Suprapubic skin (tissue), 4 donors: Measurements from ENCODE around the gene SLC7A9. TPM values are rescaled to one million over a fixed set of nuclear protein-coding genes. Genes with fewer than 3 reads are reported as not detected.
"Not testable (repeated sequence)": the region's sequence is repeated elsewhere in the genome, so short reads cannot be mapped to it uniquely, and the experiment has no call there.

Experiments used
- DNase-seq, 2 donors: peaks; one replicate each; pipeline ENCODE4 v3.0.0-alpha.2; 2019; ENCODE audit warnings: low spot score in 2 of 2
- H3K27ac ChIP-seq: fragments of 200-600 bp; sonication (generic); one replicate; pipeline ENCODE4 v1.5.1; 2019
- H3K27me3 ChIP-seq: fragments of 200-600 bp; sonication (generic); one replicate; pipeline ENCODE4 v1.5.1; 2019
- H3K36me3 ChIP-seq: fragments of 200-600 bp; sonication (generic); one replicate; pipeline ENCODE4 v1.5.1; 2019
- H3K4me1 ChIP-seq: fragments of 200-600 bp; sonication (generic); one replicate; pipeline ENCODE4 v1.5.1; 2019
- H3K4me3 ChIP-seq: fragments of 200-600 bp; sonication (generic); one replicate; pipeline ENCODE4 v1.5.1; 2019; ENCODE audit warnings: mild to moderate bottlenecking
- H3K9me3 ChIP-seq: fragments of 200-600 bp; sonication (generic); one replicate; pipeline ENCODE4 v1.5.1; 2019
- EP300 ChIP-seq: sonication (generic); formaldehyde crosslinking; IDR thresholded peaks from one replicate; pipeline ENCODE4 v1.6.1; 2017; ENCODE audit warnings: antibody characterized with exemption
- POLR2A ChIP-seq, 2 donors: fragments of 450-650 bp; IDR thresholded peaks; one replicate each; pipeline ENCODE4 v1.6.1; 2017; ENCODE audit warnings: antibody characterized with exemption in 2 of 2, mild to moderate bottlenecking in 2 of 2, moderate library complexity in 2 of 2
- POLR2AphosphoS5 ChIP-seq, 3 donors: sonication (generic); formaldehyde crosslinking; IDR thresholded peaks; one replicate each; pipeline ENCODE4 v1.6.1; 2017; ENCODE audit warnings: antibody characterized with exemption in 3 of 3
- WGBS: methylation state at CpG from one replicate; pipeline ENCODE4 v1.1.5; 2018; 5-methylcytosine and 5-hydroxymethylcytosine counted together
- total RNA-seq, 4 donors: library from RNA; depleted of rRNA; stranded (reverse); fragments of >200 nt; gene quantifications; one replicate each; pipeline ENCODE4 v1.1.0, GENCODE V29; 2016
- TF ChIP-seq, protein P1 (sequence below), 2 donors: fragments of 200-600 bp in 1 of 2; fragments of 450-650 bp in 1 of 2; sonication (generic) in 1 of 2; IDR thresholded peaks; one replicate each; pipeline ENCODE4 v1.5.1; 2016 to 2019; ENCODE audit warnings: antibody characterized with exemption in 2 of 2, mild to moderate bottlenecking in 1 of 2, moderate library complexity in 1 of 2

The SLC7A9 gene
- total RNA-seq, 4 donors from 2014 or later, result 0.40 to 1.7 (median 1.1) TPM; not detected in 1

DNA sequence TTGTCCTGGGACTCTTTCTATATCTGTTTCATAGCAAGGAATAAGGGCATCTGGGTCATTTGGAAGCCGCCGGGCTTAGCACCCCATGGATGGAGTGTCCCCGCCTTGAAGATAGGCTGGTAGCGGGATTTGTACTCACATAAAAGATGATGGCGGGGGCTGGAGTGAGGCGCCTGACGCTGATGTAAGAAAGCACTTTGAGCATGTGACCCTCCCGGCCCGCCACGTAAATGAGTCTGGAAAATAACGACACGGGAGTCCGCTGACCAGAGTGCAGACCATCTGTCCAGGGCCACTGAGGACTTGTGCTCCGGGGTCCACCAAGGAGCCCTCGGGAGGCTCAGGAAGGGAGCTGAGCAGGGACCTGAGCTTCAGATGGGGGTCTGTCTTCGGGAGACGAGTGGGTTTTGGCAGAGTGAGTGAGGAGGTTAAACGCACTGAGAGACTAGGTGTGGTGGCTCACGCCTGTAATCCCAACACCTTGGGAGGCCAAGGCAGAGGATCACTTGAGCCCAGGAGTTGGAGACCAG lies 25.8 kb downstream of the SLC7A9 start:
- H3K27ac ChIP-seq, result no peak overlapping the region
- H3K4me1 ChIP-seq, result no peaks in the 10 kb centered on the region
- H3K9me3 ChIP-seq, result peaks cover 7% of the 10 kb centered on the region
- DNase-seq, result peak in 1 of 2 donors; percentile 77
- no peak overlapping the region for H3K4me3 ChIP-seq
- WGBS, result 95% methylated on average over 19 of the region's 19 CpGs
- no peaks in the 10 kb centered on the region for H3K27me3 ChIP-seq
- H3K36me3 ChIP-seq, result no peaks in the 10 kb centered on the region
- no peak for TF ChIP-seq EP300
- TF ChIP-seq POLR2AphosphoS5 (IDR thresholded peaks at IDR 0.05), result no peak
- TF ChIP-seq, protein P1, sequence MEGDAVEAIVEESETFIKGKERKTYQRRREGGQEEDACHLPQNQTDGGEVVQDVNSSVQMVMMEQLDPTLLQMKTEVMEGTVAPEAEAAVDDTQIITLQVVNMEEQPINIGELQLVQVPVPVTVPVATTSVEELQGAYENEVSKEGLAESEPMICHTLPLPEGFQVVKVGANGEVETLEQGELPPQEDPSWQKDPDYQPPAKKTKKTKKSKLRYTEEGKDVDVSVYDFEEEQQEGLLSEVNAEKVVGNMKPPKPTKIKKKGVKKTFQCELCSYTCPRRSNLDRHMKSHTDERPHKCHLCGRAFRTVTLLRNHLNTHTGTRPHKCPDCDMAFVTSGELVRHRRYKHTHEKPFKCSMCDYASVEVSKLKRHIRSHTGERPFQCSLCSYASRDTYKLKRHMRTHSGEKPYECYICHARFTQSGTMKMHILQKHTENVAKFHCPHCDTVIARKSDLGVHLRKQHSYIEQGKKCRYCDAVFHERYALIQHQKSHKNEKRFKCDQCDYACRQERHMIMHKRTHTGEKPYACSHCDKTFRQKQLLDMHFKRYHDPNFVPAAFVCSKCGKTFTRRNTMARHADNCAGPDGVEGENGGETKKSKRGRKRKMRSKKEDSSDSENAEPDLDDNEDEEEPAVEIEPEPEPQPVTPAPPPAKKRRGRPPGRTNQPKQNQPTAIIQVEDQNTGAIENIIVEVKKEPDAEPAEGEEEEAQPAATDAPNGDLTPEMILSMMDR (IDR thresholded peaks at IDR 0.05), result no peak
- no peak for TF ChIP-seq POLR2A (IDR thresholded peaks at IDR 0.05)

DNA sequence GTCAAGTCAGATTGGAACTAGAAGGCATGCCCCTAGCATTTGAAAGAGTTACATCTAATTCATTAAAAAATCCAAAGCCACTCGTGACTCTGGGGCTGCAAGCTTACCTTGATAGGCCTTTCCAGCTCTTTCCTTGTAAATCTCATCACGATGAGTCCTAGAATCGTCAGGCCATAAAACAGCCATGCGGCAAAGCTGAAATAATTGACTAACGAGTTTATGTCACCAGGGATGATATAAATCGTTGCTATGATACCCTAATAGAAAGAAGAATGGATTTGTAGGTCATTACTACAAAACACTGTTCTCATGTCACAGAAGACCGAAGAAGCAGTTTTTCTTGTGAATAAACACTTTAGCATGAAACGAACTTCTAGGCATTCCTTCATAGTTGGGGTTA lies 27.5 kb downstream of the SLC7A9 start:
- Histone ChIP-seq H3K4me3 (no peak overlapping the region), H3K36me3 (no peaks in the 10 kb centered on the region), H3K4me1 (no peaks in the 10 kb centered on the region), H3K27ac (no peak overlapping the region), H3K27me3 (no peaks in the 10 kb centered on the region), H3K9me3 (peaks cover 7% of the 10 kb centered on the region)
- peak in 1 of 2 donors; percentile 0 for DNase-seq
- TF ChIP-seq EP300, result no peak
- TF ChIP-seq, protein P1 (IDR thresholded peaks at IDR 0.05), result no peak
- no peak for TF ChIP-seq POLR2A (IDR thresholded peaks at IDR 0.05)
- no peak for TF ChIP-seq POLR2AphosphoS5 (IDR thresholded peaks at IDR 0.05)
- WGBS, result 84% methylated on average over 8 of the region's 8 CpGs

DNA sequence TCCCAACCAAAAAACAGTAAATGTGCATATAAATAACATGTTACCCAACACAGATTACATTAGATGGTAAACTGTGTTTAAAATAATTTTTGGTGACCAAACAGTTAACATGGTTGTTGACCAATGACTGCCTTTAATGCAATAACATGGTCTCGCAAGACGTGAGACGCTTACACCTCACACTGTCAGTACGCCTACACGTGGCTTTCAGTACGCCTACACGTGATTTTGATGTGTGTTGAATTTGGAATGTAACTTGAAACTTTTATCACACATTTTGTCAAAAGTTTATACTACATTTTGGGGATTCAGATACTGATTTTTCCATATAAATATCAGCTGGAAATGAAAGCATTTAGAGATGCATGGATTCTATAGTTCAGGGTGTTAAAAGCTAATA lies 32.0 kb downstream of the SLC7A9 start:
- H3K9me3 ChIP-seq, result peaks cover 7% of the 10 kb centered on the region
- no peaks in the 10 kb centered on the region for H3K36me3 ChIP-seq
- no peak overlapping the region for H3K4me3 ChIP-seq
- H3K4me1 ChIP-seq, result no peaks in the 10 kb centered on the region
- TF ChIP-seq POLR2A (IDR thresholded peaks at IDR 0.05) (no peak), EP300 (no peak), POLR2AphosphoS5 (IDR thresholded peaks at IDR 0.05) (no peak)
- TF ChIP-seq, protein P1 (IDR thresholded peaks at IDR 0.05), result no peak
- WGBS, result 82% methylated on average over 7 of the region's 7 CpGs
- H3K27ac ChIP-seq, result no peak overlapping the region
- DNase-seq, result no peak
- no peaks in the 10 kb centered on the region for H3K27me3 ChIP-seq

DNA sequence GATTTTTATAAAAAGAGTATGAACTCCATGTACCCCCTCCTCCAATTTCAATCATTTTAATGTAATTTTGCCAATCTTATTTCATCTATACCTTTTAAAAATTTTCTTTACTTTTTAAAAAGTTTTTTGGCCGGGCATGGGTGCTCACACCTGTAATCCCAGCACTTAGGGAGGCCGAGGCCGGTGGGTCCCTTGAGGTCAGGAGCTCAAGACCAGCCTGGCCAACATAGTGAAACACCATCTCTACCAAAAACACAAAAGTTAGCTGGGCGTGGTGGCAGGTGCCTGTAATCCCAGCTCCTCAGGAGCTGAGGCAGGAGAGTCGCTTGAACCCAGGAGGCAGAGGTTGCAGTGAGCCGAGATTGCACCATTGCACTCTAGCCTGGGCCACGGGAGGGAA lies 36.2 kb downstream of the SLC7A9 start:
- H3K4me1 ChIP-seq, H3K27ac ChIP-seq, H3K4me3 ChIP-seq, H3K36me3 ChIP-seq, H3K9me3 ChIP-seq, H3K27me3 ChIP-seq: not testable (repeated sequence)
- WGBS, result 88% methylated on average over 7 of the region's 7 CpGs
- peak in 1 of 2 donors; percentile 56 for DNase-seq

DNA sequence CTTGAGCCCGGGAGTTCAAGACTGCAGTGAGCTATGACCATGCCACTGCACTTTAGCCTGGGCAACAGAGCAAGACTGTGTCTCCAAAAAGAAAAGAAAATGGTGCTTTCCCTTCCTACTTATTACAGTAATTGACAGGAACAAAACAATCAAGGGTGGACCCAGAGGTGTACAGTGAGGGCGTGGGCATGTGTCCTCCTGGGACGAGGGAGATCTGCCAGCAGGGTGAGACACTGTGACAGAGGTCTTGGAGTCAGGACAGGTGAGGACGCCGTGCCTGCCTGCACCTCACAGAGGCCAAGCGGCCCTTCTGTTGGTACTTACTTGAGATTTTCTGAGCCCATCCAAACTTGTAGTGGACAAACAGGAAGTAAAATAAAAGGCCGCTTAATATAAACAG lies 36.7 kb downstream of the SLC7A9 start:
- H3K36me3 ChIP-seq, H3K9me3 ChIP-seq, H3K27me3 ChIP-seq, H3K4me1 ChIP-seq, DNase-seq, H3K27ac ChIP-seq, H3K4me3 ChIP-seq: not testable (repeated sequence)
- WGBS, result 92% methylated on average over 7 of the region's 7 CpGs

DNA sequence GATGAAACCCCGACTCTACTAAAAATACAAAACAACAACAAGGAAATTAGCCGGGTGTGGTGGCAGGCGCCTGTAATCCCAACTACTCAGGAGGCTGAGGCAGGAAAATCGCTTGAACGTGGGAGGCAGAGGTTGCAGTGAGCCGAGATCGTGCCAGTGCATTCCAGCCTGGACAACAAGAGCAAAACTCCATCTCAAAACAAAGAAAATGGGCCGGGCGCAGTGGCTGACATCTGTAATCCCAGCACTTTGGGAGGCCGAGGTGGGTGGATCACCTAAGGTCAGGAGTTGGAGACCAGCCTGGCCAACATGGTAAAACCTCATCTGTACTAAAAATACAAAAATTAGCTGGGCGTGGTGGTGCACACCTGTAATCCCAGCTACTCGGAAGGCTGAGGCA lies 37.5 kb downstream of the SLC7A9 start:
- H3K27ac ChIP-seq, H3K9me3 ChIP-seq, H3K36me3 ChIP-seq, H3K4me3 ChIP-seq, H3K27me3 ChIP-seq, H3K4me1 ChIP-seq: not testable (repeated sequence)
- WGBS, result 93% methylated on average over 12 of the region's 12 CpGs
- peak in 1 of 2 donors; percentile 52 for DNase-seq

DNA sequence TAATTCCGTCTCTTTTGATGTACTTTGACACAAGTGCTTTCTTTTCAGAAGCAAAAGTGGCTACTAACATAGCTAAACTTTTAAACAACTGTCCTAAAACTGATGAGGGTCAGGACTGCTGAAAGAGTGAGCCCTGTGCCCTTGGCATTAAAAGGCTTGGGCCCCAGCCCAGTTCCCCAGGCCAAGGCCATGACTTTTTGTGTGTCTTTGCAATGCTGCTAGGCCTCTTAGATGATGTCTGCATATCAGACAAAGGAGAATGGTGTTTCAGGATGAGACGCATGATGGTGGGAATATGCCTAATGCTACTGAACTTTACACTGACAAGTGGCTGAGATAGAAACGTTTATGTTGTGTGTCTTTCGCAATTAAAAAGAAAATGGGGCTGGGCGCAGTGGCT lies 38.0 kb downstream of the SLC7A9 start:
- no peaks in the 10 kb centered on the region for H3K9me3 ChIP-seq
- no peak for TF ChIP-seq POLR2A (IDR thresholded peaks at IDR 0.05)
- TF ChIP-seq, protein P1 (IDR thresholded peaks at IDR 0.05), result no peak
- TF ChIP-seq EP300, result no peak
- no peak for TF ChIP-seq POLR2AphosphoS5 (IDR thresholded peaks at IDR 0.05)
- no peaks in the 10 kb centered on the region for H3K27me3 ChIP-seq
- H3K4me1 ChIP-seq, result no peaks in the 10 kb centered on the region
- no peak overlapping the region for H3K4me3 ChIP-seq
- no peak overlapping the region for H3K27ac ChIP-seq
- DNase-seq, result no peak
- no peaks in the 10 kb centered on the region for H3K36me3 ChIP-seq
- 93% methylated on average over 5 of the region's 5 CpGs for WGBS
